Panc1 (cell line): ENCODE data around the gene CLEC16A.

Experiments used
- POLR2AphosphoS5 ChIP-seq: IDR thresholded peaks from 2 replicates; pipeline ENCODE4 v1.6.1; 2012; ENCODE audit warnings: mild to moderate bottlenecking, low read depth, low read length, moderate library complexity
- TCF7L2 ChIP-seq: IDR thresholded peaks from 2 replicates; pipeline ENCODE4 v1.6.1; 2011; ENCODE audit warnings: mild to moderate bottlenecking, low read depth, low read length, inconsistent platforms
- TF ChIP-seq, protein P1 (sequence below): fragments of 450-650 bp; IDR thresholded peaks from 2 replicates; pipeline ENCODE4 v1.5.1; 2017; ENCODE audit warnings: mild to moderate bottlenecking

DNA sequence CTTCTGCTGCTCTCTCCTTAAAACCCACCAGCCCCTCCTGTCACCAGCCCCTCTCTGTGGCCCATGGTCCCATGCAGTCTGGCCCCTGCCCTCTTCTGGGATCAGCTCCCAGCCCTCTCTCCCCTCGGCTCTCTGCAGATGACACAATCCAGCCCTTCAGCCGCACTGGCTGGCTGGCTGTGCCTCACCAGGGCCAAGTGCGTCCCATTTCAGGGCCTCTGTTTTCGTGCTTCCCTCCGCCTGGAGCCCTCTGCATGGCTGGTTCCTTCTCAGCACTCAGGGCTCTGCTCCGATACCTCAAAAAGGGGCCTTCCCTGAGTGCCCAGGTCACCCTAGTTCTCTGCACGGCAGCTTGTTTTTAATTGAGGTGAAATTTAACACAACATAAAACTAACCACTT, 187.3 kb downstream of the CLEC16A start:
- TF ChIP-seq, protein P1, sequence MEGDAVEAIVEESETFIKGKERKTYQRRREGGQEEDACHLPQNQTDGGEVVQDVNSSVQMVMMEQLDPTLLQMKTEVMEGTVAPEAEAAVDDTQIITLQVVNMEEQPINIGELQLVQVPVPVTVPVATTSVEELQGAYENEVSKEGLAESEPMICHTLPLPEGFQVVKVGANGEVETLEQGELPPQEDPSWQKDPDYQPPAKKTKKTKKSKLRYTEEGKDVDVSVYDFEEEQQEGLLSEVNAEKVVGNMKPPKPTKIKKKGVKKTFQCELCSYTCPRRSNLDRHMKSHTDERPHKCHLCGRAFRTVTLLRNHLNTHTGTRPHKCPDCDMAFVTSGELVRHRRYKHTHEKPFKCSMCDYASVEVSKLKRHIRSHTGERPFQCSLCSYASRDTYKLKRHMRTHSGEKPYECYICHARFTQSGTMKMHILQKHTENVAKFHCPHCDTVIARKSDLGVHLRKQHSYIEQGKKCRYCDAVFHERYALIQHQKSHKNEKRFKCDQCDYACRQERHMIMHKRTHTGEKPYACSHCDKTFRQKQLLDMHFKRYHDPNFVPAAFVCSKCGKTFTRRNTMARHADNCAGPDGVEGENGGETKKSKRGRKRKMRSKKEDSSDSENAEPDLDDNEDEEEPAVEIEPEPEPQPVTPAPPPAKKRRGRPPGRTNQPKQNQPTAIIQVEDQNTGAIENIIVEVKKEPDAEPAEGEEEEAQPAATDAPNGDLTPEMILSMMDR, result no peak
- TF ChIP-seq POLR2AphosphoS5, result no peak
- TF ChIP-seq TCF7L2, result no peak
